ENCODE data around the gene CHCHD3.
"Not testable (repeated sequence)": the region's sequence is repeated elsewhere in the genome, so short reads cannot be mapped to it uniquely, and the experiment has no call there.

Gene CHCHD3

GRCh38 chr7:133044722-133045473 is 37.0 kb downstream of the CHCHD3 start:
- DNase-seq (ENCODE audit: low spot score), result no peak

DNA sequence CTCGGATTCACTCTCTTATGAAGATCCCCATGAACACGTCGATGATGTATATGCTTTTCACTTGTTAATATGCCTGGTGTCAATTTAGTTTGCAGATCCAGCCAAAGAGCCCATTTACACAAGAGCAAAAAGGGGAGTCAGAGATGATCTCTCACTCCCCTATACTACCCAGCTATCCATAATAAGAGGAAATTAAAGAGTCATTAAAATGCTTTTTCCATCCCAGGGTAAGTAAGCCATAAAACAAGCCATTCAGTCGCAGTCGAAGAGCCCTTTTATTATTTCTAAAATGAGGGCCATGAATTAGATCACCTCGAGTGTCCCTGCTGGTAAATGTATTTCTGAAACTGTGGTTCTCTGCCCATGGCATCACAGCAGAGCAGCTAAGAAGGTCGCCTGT is 41.2 kb downstream of the CHCHD3 start:
- no peak for DNase-seq (ENCODE audit: low spot score)

GRCh38 chr7:133040178-133040577 is 41.7 kb downstream of the CHCHD3 start:
- no peak for DNase-seq (ENCODE audit: low spot score)

DNA sequence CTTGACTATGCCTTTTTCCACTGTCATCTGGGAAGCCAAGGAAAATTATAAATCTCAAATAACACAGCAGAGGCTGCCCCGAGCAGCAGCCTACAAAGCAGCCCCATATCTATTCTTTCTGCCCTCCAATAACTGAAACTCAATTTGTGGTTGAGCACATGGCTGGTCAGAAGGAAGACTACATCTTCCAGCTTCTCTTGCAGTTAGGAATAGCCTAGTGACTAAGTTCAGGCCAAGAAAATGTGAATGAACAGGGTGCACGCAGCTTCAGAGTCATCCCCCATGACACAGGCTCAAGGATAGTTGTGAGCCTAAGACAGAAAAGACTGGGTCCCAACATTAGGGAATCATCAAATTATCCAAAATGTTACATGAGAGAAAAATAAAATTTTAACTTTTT is 42.3 kb downstream of the CHCHD3 start:
- DNase-seq (ENCODE audit: low spot score), result no peak

DNA sequence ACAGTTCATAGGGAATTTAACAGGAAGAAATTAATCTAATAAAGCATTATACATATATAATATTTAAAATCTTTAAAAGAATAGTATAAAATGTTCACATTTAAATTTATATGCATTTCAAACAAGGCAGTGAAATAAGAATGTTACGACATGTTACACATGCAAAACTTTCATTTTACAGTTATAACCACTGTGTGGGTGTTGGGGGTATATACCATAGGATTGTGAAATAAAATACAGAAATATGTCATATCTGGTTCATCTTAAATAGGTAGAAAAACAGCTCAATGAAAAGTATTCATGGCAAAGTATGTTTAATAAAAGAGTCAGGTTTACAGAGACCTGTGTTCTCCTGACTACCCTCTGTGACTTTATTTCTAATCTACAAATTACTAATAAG is 45.6 kb downstream of the CHCHD3 start:
- DNase-seq (ENCODE audit: low spot score), result no peak

- not testable (repeated sequence) for DNase-seq (ENCODE audit: low spot score)
Observed at GRCh38 chr7:133035240-133035639, 46.6 kb downstream of the CHCHD3 start.

- no peak for DNase-seq (ENCODE audit: low spot score)
Observed at GRCh38 chr7:133030346-133030745, 51.5 kb downstream of the CHCHD3 start.

- no peak for DNase-seq (ENCODE audit: low spot score)
Observed at GRCh38 chr7:133029463-133029862, 52.4 kb downstream of the CHCHD3 start.

GRCh38 chr7:133027397-133027796 is 54.5 kb downstream of the CHCHD3 start:
- DNase-seq (ENCODE audit: low spot score), result no peak

GRCh38 chr7:133026210-133026859 is 55.6 kb downstream of the CHCHD3 start:
- no peak for DNase-seq (ENCODE audit: low spot score)

GRCh38 chr7:133025056-133025455 is 56.8 kb downstream of the CHCHD3 start:
- DNase-seq (ENCODE audit: low spot score), result no peak

GRCh38 chr7:133024596-133024995 is 57.3 kb downstream of the CHCHD3 start:
- peak; percentile 8 for DNase-seq (ENCODE audit: low spot score)

DNA sequence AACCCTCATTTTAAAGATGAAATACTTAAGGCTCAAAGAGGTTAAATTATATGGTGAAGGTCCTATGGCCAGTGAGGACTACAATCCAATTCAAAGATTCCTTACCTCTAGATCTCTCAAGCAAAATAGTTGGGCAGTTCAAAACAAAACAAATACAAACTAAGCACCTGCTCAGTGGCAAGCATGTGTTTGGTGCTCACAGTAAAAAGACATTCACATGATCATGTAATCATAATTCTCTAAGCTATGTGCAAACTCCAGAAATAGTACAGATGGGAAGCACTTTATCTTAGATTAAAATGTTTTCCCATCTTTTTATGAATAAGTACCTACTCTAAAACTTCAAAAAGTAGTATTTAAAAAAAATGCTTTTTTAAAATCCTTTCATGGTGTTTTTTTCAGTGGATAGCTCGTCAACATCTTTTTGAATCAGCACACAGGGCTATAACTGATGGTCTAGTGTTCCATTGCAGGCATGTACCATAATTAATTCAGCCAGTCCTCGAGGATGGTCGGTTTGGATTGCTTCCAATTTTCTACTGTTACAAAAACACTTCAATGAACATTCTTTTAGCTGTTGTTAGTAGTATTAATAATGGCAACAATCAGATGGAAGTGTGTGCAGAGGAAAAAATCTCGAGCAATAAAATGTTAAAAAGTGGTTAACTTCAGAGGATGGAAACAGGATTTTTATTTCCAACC is 58.4 kb downstream of the CHCHD3 start:
- no peak for DNase-seq (ENCODE audit: low spot score)

- no peak for DNase-seq (ENCODE audit: low spot score)
Observed at GRCh38 chr7:133022661-133023060, 59.2 kb downstream of the CHCHD3 start.

DNA sequence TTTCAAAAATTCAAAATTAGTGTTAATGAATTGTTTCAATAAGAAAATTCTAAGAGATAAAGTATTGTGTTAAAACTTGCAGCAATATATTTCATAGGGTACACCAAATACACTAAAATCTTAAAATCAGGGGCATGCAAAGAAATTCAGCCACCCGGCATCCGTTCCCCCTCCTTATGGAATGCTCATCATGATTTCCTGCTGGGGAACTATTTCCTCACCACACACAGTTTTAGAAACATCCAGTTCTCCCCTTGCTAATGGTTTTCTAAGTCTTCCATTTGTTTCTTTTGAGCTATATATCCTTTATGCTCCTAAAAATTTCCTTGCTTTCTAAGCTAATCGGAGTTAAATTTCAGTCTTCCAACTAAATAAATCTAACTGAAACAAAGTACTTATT is 60.7 kb downstream of the CHCHD3 start:
- DNase-seq (ENCODE audit: low spot score), result no peak

DNA sequence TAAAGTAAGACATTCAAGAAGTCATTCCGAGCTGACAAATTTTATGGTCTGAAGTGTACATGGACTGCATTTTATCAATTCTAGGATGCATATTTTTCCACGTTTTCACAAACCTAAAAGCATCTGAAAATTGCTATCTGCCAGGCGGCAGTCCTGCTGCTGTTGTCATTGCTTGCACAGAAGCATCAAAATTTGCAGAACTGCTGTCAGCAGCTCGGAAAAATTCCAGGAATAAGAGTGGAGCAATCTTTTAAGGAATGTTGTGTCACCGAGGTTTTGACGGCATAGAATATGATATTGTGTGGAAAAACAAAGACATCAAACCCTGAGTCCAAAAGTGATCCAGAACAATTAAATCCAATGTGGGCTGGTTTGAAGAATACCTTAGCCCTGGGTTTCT is 61.4 kb downstream of the CHCHD3 start:
- no peak for DNase-seq (ENCODE audit: low spot score)

DNA sequence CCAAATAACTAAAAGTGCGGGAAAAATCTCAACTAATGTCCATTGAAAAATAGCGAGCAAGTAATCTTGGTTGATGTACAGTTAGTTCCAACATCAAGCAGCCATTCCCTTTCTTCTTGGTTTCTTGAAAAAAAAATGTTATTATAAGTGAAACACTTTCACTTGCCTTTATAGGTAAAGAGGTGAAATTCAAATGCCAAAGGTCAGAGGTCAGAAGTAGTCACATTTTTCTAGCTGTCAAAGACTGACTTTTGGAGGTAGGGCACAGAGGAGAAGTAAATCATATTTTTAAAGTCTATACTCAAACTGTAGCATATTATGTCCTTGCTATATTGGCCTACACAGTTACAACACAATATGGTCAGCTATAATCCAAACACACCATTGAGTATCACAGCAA is 62.3 kb downstream of the CHCHD3 start:
- no peak for DNase-seq (ENCODE audit: low spot score)

DNA sequence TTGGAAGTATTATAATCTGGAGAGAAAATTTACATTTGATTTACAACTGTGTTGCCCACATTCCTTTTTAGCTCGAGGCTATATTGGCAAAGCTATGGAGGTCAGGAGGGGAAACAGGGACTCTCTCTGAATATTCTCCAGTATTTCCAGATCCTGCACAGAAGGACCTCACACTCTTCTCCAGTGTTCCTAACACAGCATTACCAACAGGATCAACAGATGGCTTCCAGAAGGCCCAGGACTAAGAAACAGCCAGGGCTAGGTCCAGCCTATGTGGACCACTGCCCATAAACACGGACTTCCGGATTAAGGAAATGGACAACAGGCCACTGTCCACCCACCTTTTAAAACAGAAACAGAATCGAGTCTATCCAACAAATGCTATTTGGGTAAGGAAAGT is 65.3 kb downstream of the CHCHD3 start:
- no peak for DNase-seq (ENCODE audit: low spot score)

DNA sequence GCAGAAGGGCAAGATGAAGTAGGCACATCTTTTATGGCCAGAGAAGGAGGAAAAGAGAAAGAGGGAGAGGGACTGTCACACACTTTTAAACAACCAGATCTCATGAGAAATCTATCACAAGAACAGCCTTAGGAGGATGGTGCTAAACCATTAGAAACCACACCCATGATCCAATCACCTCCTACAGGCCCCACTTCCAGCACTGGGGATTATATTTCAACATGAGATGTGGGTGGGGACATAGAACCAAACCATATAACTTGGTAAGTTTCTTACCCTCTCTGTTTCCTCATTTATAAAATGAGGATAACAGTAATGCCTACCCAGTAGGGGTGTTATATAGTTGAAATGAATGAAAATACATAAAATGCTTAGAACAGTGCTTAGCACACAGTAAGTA is 66.0 kb downstream of the CHCHD3 start:
- DNase-seq (ENCODE audit: low spot score), result no peak

GRCh38 chr7:133011746-133012145 is 70.1 kb downstream of the CHCHD3 start:
- no peak for DNase-seq (ENCODE audit: low spot score)

- DNase-seq (ENCODE audit: low spot score), result no peak
Observed at GRCh38 chr7:133009426-133010252, 72.3 kb downstream of the CHCHD3 start.

- no peak for DNase-seq (ENCODE audit: low spot score)
Observed at GRCh38 chr7:133007961-133008360, 73.9 kb downstream of the CHCHD3 start.
